HG03064 (cell line): ENCODE results near the gene MSH5.

Experiments
- ATAC-seq: cut with Tn5 transposase; IDR thresholded peaks from one replicate; pipeline ENCODE4 v1.9.1; 2021; ENCODE audit warnings: low read depth; ENCODE audit not compliant: unreplicated experiment

MSH5 gene

DNA sequence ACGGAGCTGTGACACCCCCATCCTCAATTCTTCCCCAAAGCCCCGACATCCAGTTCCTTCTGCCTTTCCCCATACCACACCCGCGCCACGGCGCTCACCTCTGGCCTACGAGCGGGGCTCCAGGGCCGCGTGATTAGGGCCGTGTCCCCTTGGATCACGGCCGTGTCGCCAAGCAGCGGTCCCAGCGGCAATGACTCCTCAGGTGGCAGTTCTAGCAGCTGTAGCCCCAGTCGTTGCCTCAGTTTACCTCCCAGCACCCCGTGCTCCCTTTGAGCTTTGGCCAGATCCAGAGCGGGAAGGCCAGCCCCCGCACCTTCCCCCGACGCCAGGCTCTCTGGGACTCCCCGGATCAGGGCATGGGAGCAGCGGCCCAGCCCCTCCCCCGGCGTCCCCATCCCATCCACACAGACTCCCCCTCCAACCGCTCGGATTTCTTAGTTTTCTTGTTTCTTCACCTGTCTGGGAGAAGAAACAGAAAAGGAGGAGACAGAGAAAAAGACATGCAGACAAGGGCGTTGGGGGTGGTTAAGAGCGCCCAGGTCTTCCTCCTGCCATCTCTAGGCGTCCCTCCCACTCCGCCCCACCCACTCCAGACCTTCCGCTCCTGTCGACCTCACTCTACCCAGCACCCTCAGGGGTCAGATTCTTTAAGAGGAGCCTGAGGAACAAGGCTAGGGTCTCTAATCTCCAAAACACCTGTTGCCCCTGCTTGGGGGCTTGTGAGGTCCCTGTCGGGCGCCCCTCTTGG, 10.9 kb upstream of the MSH5 start, which contains the start of gene DDAH2:
Gene DDAH2 (minus strand): TSS at position 533 of the 748 bp plus-strand sequence. CDS start 138 bp downstream, at position 395.
- ATAC-seq: no peak

DNA sequence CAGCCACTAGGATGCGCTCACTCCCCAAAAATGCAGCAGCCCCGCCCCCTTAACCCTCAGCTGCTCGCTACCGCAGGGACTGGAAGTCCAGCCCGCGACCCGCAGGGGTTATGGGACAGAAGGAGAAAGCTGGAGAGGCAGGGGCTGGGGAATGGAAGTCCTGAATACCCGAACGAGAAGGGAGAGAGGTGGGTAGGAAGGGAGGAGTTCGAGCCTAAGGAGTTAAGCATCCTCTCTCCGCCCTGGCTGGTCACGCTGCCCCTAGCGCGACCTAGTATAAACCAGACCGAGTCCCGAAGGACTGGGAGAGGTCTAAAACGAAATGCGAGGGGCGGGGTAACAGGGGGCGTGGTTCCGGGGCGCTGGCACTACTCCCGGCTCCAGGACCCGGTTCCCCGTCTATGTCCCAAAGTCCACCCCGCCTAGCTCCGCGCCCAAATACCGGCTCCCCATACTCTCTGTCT, 10.3 kb upstream of the MSH5 start:
- no peak for ATAC-seq

DNA sequence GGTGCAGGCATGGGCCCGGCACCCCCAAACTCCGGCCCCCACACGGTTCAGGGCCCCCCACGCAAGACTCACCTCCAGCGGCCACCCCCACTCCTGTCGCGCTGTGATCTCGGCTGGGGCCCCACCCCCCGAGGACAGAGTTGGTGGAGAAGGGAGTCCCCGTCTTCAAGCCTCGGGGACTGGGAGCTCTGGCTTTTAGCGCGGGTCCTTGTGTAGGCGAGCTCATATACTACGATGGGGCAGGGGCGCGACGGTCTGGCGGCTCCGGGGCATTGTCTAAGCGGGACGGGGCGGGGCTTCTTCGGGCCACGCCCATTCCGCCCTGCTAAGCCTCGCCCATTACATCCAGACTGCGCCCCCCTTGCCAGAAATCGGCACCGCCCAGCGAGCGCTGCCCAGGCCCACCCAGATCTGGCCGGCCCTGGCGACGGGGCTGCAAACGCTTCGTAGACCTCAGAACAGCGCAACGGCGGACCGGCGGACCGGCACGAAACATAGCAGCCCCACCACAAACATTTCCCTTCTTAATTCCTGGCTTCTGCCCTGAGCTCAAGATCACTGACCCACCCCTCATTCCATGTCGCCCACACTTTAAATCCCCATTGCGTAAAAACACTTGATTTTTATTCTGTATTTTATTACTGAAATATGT, 9.7 kb upstream of the MSH5 start:
- no peak for ATAC-seq

DNA sequence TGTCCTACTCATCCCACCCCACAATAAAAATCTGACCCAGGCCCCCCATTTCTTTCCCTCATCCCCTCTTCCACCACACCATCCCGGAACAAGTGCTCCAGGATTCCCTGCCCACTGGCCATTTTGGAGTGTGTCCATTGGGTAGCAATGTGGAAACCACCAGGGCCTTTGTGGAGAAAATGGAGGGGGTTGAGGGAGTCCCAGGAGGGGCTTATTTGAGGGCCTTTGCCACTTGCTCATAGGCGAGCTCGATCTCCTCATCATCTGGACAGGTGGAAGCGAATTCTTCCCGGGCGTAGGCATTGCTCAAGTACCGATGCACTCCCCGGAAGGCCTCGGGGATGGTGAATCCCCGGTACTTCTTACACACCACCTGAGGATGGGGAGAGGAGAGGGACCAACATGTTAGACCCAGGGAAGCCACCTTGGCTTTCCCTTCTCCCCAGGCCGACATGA, 9.1 kb upstream of the MSH5 start:
- ATAC-seq: no peak

DNA sequence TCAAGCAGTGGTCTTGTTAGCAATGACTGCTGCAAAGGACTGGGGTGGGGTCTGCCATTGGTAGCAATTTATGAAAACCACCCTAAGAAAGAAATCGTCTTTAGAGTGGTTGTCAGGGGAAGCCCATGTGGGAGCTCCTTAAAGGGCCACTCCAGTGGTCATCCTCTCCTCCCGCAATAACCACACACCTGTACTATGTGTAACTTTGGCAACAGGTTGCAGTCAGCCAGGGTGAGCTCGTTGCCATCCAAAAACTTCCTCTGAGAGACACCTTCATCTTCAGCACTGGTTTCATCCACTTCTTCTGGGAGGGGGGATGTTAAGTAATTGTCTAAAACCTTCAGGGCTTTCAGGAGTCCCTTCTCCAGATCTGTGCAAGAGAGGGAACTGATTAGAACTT, 7.8 kb upstream of the MSH5 start:
- ATAC-seq: no peak

DNA sequence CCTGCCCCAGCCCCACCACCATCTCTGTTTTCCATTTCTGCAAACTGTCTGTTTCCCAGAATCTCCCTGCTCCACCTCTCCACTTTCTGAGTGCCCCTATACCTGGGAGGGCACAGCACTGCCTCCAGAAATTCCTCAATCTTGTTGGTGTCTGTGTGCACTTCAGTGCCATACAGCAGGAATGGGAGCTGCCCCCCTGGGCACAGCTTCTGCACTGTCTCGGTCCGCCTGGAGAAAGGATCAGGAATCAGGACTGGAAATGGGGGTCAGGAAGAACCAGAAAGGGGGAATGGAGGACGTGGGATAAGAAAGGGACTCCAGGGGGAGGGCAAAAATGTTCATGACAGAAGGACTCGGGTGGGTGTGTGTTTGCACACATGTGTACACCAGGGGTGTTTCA, 6.1 kb upstream of the MSH5 start:
- no peak for ATAC-seq

DNA sequence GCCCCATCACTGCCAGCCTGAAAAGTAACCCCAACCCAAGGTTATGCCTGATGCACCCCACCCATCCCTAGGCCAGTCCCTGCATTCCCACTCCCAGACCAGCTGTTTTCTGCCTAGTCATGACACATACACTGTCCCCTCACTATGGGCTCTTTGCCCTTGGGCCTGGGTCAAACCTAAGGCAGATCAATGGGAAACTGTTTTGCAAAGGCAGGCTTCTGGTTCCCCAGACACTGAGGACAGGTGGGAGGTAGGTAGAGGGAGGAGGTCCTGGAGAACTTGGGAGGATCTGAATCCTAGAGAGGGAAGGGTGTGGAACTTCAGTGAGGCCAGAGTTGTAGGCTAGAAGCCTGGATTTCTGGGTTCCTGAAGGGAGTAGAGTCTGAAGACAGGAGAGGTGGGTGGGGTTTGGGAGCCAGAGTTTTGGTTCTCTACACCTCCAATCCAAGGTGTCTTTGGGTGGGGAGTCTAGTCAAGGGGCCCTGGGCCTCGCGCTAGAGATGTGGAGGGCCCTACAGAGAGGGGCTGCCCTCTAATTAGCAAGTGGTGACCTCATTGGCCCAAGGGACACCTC, 5.5 kb upstream of the MSH5 start:
- ATAC-seq: no peak

DNA sequence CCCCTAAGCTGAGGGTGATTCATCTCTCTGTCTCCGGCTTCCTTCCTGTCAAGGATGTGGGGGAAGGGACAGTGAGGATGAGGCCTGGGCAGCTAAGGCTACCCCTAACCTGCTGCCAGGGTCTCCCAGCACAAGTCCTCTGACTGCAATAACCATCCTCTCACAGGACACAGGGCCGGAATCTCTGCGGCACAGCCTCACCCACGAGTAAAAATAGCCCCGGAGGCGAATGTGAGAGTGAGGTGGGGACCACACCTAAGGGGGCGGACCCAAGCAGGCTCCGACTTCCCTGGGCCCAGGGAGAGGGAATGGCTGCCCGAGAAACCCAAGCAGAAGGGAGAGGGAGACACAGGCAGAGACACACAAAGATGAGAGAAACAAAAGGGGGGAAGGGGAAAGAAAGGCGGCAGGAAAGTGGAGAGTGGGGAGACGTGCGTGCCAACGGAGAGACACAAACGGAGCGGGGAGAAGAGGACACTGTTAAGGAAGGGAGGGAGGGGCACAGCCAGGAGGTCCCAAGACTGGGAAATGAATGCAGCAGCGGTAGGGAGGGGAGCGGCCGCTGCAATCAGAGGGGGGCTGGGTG, 4.9 kb upstream of the MSH5 start:
- ATAC-seq: no peak

DNA sequence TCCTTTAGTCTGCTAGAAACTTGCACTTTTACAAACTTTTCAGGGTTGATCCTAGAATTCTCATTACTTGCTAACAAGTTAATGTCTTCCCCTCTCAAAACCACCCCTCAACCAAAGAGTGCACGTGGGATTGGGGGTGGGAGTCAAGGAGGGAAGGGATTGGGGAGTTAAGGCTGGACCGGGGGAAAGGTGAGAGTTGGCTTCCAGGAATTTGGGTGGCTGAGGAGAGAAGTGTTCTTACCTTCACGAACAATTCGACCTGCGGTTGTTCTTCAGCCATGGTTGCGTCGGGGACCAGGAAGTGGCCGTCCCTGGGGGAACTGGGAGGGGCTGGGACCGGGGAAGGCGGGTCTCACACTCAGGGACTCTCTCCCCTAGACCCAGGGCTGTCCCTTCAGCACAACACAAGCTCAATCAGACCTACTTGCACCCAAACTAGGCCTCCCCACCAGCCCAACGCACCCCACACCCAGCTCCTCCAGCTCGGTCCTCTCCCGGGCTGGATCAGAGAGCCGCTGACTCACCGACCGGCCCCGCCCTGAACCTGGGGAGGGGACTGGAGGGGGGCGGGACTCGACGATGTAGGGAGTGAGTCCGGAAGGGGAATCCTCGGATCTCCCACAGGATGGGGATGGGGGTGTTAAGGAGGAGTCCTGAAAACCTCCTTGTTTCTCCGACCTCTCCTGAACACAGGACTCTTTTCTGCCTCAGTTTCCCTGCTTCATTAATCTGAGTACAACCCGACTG, 3.6 kb upstream of the MSH5 start, which contains the start of gene CLIC1:
Gene CLIC1 (minus strand): TSS at position 510 of the 747 bp plus-strand sequence. CDS start 230 bp downstream, at position 280.
- no peak for ATAC-seq

DNA sequence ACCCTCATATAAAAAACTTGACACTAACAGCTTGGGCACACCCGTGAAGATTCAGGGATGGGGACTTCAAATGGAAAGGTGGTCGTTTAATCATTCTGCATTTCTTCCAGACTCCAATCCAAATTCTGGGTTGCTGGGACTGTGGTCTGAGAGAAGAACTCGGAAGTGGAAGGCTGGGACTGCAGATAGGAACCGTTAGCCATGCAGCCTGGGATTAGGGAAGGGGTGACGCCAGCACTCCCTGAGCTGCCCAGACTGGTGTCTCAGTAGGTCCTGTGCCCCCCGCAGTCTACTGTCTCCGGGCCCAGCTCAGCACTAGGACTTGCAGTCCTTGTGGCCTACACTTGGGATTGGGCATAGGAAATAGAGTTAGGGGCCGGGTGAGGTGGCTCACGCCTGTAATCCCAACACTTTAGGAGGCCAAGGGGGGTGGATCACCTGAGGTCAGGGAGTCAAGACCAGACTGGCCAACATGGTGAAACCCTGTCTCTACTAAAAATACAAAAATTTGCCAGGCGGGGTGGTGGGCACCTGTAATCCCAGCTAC, 3.0 kb upstream of the MSH5 start:
- no peak for ATAC-seq

DNA sequence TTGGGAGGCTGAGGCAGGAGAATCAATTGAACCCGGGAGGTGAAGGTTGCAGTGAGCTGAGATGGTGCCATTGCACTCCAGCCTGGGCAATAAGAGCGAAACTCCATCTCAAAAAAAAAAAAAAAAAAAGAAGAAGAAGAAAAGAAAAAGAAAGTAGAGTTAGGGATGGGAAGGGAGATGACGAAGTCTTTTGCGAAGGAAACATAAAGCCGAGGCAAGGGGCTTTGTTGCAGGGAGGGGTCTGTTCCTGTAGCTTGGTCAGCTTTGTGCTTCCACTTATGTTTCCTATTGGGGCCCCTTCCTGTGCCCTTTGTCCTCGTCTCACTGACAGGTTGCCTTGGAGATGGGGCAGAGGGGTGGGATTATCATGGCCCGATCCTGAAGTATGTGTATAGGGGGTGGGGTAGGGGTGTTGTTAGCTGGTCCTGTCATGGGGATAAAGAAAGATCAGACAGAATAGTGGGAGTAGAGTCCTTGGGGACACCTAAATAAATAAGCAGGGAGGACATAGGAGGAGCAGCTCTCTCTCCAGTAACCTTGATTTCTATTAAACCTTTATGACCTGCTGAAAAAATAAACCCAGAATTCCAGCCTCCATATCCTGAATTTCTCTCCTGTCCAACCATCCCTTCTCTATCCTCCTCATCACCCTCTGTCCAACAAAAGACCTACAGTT, 2.4 kb upstream of the MSH5 start:
- ATAC-seq: no peak

DNA sequence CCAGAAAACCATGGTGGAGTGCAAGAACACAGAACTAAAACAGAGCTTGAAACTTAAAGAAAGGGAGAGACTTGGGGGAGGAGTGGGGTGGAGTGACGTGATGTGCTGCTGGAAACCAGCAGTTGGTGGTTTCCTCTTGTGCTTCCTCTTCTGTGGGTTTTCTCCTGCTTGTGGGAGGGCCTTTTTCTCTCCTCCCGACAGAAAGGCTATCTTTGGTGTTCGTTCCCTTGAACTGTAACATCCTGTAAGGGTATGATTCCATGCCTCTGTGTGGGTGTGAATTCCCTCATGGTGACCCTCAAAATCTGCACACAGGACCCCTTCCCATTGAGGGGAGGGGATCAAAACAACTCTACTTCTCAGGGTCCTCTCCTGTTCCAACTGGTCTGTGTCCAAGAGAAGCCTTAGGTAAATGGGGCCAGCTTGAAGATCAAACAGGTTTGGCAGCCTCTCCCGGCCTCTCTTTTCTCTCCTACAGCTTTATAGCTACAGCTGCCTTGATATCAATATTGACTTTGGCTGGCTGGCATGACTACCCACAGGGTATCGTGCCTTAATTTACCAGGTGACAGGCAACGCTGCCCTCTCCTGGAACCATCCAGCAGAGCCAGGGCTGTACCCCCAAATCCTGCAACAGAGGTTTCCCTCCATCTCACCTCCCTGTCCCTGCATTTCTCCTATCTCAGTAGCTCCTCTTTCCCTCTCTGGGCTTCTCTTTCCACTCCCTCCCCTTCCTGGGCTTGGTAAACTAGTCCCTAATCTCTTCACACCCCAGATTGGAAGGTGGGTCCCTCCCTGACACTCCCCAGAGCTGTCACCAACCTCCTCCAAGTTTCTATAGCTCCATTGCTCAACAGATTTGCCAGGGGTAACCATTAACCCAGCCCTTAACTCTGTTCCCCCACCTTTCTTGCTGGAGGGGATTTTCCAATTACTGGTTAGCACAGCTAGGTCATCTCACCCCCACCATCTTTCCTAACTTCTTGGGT, 1.5 kb upstream of the MSH5 start:
- ATAC-seq: no peak

DNA sequence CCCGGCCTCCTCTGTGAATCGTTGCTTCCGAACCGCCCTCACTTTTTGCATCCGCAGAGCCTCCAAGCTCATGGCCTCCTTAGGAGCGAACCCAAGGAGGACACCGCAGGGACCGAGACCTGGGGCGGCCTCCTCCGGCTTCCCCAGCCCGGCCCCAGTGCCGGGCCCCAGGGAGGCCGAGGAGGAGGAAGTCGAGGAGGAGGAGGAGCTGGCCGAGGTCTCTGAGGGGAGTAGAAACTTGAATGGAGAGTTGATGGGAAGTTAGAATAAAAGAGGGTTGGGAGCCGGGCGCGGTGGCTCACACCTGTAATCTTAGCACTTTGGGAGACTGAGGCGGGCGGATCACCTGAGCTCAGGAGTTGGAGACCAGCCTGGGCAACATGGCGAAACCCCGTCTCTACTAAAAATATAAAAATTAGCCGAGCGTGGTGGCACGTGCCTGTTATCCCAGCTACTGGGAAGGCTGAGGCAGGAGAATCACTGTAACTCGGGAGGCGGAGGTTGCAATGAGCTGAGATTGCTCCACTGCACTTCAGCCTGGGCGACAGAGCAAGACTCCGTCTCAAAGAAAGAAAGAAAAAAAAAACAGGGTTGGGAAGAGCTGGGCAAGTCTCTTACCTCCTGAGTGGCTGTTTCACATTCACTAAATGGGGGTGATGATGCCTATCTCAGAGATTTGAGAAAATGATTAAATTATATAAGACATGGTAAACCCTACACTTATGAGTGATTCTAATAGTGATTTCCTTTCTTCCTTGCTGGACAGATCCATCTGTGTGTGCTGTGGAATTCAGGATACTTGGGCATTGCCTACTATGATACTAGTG, 805 bp downstream of the MSH5 start:
- no peak for ATAC-seq

DNA sequence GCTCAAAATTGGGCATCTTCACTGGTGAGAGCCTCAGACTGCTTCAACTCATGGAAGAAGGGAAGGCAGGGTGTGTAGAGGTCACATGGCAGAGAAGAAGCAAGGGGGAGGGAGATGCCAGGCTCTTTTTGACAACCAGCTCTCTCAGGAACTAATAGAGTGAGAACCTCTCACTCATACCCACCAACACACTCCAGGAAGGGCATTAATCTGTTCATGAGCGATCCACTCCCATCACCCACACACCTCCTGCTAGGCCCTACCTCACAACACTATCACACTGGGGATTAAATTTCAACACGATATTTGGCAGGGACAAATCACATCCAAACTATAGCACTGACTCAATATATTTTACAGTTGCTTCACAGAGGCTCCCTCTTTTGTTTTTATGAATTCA, 2.0 kb downstream of the MSH5 start:
- ATAC-seq: no peak

DNA sequence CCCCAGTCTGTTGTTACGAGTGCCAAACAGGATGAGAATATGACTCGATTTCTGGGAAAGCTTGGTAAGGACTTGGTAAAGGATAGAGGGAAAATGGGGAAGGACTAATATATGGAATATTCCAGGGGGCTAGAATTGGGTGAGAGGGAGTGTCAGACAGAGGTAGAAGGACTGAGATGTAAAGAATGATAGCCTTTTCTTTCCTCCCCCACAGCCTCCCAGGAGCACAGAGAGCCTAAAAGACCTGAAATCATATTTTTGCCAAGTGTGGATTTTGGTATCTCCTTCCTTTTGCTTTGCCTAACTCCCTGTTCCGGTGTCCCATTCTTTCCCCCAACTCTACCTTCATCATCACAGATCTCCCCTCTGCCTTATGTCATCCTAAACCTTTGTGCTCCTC, 3.1 kb downstream of the MSH5 start:
- ATAC-seq: no peak

DNA sequence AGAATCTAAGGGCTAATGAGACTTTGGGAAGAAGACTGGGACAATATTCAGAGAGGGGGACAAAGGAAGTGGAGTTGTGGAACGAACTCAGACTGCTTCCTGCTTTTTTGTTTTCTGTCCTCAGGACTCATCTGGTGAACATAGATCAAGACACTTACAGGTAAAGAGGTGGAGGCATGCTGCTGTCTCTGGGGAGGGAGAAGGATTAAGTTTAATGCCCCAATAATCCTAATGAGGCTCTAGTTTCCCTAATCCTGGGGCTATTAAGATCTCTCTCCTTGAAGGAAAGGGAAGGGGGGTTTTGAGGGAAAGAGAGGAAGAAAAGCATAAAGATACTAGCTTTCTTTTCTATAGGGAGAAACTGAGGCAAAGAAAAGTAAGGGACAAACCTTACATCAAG, 4.6 kb downstream of the MSH5 start:
- ATAC-seq: no peak

DNA sequence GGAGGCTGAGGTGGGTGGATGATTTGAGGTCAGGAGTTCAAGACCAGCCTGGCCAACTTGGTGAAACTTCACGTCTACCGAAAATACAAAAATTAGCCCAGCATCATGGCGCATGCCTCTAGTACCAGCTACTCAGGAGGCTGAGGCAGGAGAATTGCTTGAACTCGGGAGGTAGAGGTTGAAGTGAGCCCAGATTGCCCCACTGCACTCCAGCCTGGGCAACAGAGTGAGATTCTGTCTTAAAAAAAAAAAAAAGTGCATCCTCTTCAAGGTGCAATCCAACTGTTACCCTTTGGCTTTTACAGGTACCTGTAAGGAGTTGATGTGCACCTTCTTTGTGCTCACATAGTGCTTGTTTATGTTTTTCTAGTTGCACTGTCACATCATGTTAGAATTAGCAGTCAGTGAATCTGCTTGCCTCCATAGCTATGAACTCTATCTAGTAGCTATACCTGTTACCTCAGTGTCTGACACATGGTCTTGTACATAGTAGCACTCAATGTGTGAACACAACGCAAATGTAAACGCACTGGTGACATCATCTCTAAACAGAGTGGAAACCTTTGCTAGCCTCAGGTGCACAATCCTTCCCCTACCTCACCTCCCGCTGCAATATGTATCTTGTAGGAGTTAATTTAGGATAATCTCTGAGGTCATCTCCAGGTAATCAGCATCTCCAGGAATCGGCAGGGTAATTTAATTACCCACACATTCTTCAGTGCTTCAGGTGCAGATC, 9.7 kb downstream of the MSH5 start:
- no peak for ATAC-seq
